AG09309 (cell line): ENCODE data around the gene FTCDNL1.

ENCODE experiments used
- DNase-seq: peaks from one replicate; pipeline ENCODE4 v3.0.0-alpha.2; 2010; ENCODE audit warnings: low read depth
- H3K4me3 ChIP-seq: 2 replicates; pipeline ENCODE4 v1.5.1; 2011; ENCODE audit warnings: mild to moderate bottlenecking, low read depth, low read length, moderate library complexity; ENCODE audit not compliant: control insufficient read depth
- TF ChIP-seq, protein P1 (sequence below): IDR thresholded peaks from 2 replicates; pipeline ENCODE4 v1.5.1; 2011; ENCODE audit warnings: mild to moderate bottlenecking, low read depth, low read length, inconsistent platforms; ENCODE audit not compliant: insufficient read depth, control insufficient read depth; ENCODE audit errors: missing control alignments

Gene FTCDNL1

DNA sequence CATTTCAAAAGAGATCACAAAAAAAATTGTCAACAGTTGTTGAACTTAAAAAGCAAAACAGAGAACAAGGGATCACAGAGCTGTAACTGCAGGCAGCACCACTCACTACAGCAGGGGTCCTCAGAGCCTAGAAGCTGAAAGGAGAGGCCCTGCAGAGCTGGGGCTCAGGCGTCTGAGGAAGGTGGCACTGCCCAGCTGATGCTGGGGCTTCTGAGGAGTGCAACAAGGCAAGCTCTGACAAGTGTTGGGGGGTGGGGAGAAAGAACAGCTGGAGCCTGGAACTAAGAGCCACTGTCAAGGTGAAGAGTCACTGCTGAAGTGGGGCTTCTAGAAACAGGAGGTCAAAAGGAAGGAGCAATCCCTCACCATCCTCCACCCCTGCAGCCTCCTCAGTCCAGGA, 46.2 kb downstream of the FTCDNL1 start:
- no peak overlapping the region for H3K4me3 ChIP-seq
- TF ChIP-seq, protein P1, sequence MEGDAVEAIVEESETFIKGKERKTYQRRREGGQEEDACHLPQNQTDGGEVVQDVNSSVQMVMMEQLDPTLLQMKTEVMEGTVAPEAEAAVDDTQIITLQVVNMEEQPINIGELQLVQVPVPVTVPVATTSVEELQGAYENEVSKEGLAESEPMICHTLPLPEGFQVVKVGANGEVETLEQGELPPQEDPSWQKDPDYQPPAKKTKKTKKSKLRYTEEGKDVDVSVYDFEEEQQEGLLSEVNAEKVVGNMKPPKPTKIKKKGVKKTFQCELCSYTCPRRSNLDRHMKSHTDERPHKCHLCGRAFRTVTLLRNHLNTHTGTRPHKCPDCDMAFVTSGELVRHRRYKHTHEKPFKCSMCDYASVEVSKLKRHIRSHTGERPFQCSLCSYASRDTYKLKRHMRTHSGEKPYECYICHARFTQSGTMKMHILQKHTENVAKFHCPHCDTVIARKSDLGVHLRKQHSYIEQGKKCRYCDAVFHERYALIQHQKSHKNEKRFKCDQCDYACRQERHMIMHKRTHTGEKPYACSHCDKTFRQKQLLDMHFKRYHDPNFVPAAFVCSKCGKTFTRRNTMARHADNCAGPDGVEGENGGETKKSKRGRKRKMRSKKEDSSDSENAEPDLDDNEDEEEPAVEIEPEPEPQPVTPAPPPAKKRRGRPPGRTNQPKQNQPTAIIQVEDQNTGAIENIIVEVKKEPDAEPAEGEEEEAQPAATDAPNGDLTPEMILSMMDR = no peak
- DNase-seq = no peak

DNA sequence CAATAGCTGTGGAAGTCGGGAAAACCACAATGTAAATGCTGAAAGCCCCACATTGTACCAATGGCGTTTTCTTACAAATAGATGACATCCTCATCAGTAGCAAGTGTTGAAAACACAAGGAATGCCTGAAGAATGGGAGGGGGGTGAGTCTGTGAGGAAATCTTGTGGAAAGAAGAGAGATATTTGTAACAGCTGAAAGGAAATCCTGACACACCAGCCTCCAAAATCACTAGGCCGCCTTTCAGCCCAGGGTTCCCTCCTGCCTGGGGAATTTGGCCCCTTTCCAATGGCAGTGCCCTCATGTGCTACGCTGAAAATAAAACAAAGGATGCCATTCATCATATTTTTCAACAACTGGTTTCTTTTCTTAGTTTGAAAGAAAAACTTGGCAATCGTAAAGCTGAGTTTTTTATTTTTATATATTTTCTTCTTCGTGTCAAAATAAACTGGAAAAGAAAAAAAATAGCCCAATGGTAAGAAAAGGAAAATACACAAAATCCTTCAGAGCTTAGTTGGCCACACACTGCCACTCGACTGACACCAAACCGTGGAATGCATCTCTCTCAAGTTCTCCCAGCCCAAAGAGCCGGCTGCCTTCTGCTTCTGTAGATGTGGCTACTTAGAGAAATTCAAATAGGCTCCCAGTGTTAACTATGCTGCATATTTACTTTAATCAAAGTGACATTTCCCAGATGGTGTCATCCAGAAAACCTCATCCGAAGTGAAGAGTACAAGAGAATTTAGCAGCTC, 52.0 kb downstream of the FTCDNL1 start:
- TF ChIP-seq, protein P1 = no peak
- DNase-seq = no peak
- no peak overlapping the region for H3K4me3 ChIP-seq

DNA sequence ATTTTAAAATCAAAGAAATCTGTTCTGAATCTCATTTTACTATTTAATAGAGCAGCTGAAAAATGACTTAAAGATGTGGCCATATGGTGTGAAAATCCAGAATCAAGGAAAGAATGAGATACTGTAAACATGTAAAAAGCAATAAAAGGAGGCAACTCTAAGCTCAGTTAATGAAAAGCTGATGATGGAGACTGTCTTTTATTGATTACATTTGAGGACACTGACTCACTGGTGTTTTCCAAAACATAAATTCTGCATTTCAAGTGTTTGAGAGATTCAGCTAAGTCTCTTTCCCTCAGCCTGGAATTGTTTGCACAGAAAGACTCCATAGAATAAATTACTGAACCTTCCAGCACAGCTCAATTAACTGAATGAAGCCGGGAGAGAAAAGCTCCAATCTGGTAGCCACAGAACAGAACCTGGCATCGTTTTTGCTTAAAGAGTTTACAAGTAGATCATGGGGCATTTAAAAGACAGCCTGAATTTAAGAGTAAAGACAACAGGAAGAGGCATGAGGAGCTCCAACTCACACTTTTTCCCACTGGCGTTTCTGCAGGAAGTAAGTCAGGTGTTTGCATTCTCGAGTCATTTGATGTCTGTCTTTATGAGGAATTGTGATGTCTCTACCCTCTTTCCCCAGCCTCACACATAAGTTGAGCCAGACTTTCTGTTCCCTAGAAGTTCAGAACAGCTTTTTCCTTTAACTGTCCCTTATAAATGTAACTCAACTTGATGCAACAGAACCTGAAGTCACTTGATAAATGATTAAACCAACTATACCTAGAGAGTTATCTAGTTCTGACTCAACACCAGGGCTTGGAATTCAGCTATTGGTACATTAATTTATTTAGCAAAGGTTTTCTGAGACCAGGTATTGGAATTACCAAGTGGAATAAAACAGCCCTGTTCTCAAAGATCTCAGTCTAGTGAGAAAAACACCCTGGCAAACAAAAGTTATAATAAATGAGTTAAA, 53.3 kb downstream of the FTCDNL1 start:
- TF ChIP-seq, protein P1 = no peak
- DNase-seq = no peak
- no peak overlapping the region for H3K4me3 ChIP-seq

DNA sequence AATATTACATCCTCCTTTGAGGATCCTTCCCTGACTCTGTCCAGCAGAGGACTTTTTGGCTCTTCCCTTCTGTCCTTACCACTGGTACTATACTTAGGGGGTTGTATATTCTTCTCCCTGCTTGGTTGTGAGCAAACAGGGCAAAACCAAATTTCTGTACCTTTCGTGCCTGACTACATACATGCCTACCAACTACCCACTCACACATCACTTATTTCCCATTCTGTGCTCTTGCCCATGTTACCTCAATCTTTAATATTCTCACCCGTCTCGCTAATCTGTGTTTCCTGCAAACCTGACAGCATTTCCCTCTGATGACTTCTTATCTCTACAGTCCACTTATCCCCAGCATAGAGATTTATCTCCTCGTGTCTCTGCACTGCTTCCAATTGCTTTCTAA, 58.6 kb downstream of the FTCDNL1 start:
- TF ChIP-seq, protein P1 = no peak
- no peak overlapping the region for H3K4me3 ChIP-seq
- no peak for DNase-seq

DNA sequence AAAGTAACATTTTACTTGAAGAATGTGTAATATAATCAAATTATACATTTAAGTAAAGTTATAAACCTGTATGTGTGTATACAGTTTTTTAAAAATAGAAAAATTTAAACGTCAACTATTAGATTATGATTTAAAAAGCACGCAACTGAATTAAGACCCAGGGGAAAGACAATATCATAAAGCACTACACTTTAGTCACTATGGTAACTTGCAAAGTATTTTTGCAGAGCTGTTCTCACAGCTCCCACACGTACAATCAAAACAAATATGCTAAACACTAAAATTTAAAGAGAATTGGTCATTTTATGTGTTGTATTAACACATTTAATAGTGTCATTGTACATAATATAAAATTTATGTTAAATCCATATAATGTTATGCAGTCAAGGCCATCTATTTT, 59.7 kb downstream of the FTCDNL1 start:
- DNase-seq = no peak
- TF ChIP-seq, protein P1 = no peak
- no peak overlapping the region for H3K4me3 ChIP-seq

DNA sequence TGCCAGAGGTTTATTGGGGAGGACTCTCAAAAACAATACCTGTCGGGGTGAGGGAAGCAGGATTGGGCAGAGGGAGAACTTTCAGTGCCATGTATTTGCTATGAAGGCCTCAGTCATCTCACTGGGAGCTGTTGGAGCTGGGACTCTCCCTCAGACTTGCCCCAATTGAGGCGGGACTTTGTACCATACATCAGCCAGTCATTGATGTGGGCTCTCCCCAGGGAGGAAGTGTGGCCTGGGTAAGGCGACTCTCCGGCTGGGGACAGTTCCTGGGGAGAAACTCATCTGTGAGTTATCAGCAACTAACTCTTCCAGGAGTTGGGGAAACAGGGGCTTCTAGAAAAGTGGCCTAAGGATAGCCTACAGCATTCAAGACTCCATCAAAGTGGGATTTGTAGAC, 66.5 kb downstream of the FTCDNL1 start:
- TF ChIP-seq, protein P1 = no peak
- no peak for DNase-seq
- no peak overlapping the region for H3K4me3 ChIP-seq
